ENCODE results near the gene PHACTR1.

DNA sequence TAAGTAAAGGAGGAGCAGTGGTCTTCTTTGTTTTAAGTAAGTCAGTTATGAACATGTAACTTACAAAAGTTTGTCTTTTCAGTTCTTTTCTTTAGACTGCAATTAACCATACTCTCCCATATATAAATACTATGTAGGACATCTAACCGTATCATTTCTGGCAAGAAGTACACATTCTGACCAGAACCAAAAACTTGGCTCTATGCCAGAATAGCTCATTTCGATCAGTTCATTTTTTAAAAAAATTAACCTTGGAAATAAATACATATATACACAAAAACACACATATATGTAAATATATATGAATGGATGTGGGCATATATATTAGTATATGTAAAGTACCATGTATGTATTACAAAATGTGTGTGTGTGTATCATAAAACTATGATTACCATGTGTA, 145.0 kb downstream of the PHACTR1 start:
- no peak for TF ChIP-seq NR1H2 (CRISPR knock-in tag; IDR thresholded peaks at IDR 0.05)
- no peak for TF ChIP-seq FOXJ3 (CRISPR knock-in tag; IDR thresholded peaks at IDR 0.05)
- no peak for TF ChIP-seq TCF3 (CRISPR knock-in tag; IDR thresholded peaks at IDR 0.05)
- TF ChIP-seq, protein P1, sequence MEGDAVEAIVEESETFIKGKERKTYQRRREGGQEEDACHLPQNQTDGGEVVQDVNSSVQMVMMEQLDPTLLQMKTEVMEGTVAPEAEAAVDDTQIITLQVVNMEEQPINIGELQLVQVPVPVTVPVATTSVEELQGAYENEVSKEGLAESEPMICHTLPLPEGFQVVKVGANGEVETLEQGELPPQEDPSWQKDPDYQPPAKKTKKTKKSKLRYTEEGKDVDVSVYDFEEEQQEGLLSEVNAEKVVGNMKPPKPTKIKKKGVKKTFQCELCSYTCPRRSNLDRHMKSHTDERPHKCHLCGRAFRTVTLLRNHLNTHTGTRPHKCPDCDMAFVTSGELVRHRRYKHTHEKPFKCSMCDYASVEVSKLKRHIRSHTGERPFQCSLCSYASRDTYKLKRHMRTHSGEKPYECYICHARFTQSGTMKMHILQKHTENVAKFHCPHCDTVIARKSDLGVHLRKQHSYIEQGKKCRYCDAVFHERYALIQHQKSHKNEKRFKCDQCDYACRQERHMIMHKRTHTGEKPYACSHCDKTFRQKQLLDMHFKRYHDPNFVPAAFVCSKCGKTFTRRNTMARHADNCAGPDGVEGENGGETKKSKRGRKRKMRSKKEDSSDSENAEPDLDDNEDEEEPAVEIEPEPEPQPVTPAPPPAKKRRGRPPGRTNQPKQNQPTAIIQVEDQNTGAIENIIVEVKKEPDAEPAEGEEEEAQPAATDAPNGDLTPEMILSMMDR (IDR thresholded peaks at IDR 0.05 in 2 of 3, conservative IDR thresholded peaks at IDR 0.05 in 1 of 3; ENCODE audit: insufficient read depth in 2 of 3, low read depth in 1 of 3, low read length in 3 of 3): no peak
- TF ChIP-seq POLR2B (IDR thresholded peaks at IDR 0.05; ENCODE audit: low read depth, partially characterized antibody): no peak
